C1 segment of cervical spinal cord (tissue), 14 donors: ENCODE measurements around the gene KANK4.

Source experiments
- DNase-seq, 14 donors: peaks; one replicate each; lab custom pipeline; 2025; lab: John Stamatoyannopoulos, UW

Gene KANK4

GRCh38 chr1:62337706-62338631, 18.7 kb upstream of the KANK4 start:
- peak in 2 of 14 donors; percentile 6 to 19 for DNase-seq

DNA sequence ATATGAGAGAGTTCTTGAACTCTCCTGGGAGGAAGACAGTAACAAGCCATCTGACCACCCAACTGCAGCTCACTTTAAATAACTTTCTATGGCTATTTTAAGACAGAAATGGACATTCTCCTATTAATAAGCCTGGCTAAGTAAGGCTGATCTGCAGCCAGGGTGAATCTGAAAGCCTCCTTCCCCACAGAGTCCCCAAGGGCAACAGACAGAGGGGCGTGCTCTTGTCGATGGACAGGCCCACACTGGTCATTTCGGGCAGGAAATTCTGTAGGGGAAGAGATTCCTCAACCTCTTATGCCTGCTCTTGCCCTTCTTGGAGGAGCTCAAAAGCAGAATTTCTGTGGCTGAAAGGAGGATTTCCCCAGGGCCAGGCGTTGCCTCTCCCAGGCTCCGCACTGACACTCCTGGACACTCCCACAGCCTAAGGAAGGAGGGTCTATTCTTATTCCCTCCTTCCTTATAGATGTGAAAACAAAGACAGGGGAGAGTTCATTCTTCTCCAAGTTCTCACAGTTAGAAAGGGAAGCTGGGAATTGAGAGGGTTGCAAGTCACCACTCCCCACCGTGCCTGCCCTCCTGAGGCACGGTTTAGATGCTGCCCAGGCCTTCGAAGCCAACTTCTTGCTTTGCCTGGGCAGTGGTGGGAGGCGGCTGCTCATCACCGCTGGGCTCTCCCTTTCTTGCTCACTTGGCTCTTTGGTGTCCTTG, 17.9 kb upstream of the KANK4 start:
- DNase-seq = no peak

DNA sequence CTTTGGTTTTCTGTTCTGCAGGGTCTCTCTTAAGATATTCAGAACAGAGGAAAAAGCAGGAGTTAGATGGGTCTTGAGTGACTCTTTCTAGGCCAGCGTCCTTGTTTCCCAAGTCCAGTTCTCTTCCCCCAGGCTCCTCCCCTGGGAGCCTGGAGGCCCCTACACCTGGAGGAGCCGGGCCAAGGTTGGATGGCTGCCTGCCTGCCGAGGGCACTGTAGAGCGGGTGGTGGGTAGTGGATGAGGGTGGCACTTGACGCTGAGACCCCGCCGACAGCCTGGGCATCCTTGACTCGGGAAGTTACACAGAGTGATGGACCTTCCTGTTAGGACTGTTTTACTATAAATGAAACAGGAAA, 17.4 kb upstream of the KANK4 start:
- DNase-seq = no peak

GRCh38 chr1:62335656-62336055, 16.4 kb upstream of the KANK4 start:
- no peak for DNase-seq

GRCh38 chr1:62334434-62334985, 15.3 kb upstream of the KANK4 start:
- DNase-seq = no peak

GRCh38 chr1:62333441-62333840, 14.2 kb upstream of the KANK4 start:
- DNase-seq = no peak

GRCh38 chr1:62327360-62328055, 8.3 kb upstream of the KANK4 start:
- DNase-seq = no peak

DNA sequence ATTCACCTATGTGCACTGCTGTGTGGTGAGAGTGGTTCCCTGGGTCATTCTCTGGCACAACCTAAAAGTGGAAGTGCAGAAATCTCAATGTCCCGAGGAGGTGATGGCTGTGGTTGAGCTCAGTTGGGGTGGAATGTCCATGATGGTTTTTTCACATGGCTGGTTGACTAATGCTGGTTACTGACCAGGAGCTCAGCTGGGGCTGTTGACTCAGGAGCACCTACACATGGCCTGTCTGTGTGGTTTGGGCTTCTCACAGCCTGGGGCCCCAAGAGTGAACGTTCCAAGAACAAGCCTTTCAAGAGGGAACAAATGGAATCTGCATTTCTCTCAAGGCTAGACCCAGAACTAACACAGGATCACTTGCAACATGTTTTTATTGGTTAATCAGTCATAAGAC, 6.4 kb upstream of the KANK4 start:
- no peak for DNase-seq

- no peak for DNase-seq
These were observed 5.8 kb upstream of the KANK4 start for GRCh38 chr1:62325081-62325480.

- DNase-seq = no peak
These were observed 2.2 kb upstream of the KANK4 start for GRCh38 chr1:62321446-62321845.

- peak in 1 of 14 donors; percentile 9 for DNase-seq
These were observed 896 bp downstream of the KANK4 start for GRCh38 chr1:62318320-62318755.

- DNase-seq = no peak
These were observed 2.0 kb downstream of the KANK4 start for GRCh38 chr1:62317021-62317768.

GRCh38 chr1:62316135-62316534, 3.1 kb downstream of the KANK4 start:
- DNase-seq = no peak

- no peak for DNase-seq
These were observed 3.8 kb downstream of the KANK4 start for GRCh38 chr1:62315387-62315786.

GRCh38 chr1:62314454-62315350, 4.5 kb downstream of the KANK4 start:
- DNase-seq = no peak

- no peak for DNase-seq
These were observed 6.5 kb downstream of the KANK4 start for GRCh38 chr1:62312698-62313097.

- no peak for DNase-seq
These were observed 7.7 kb downstream of the KANK4 start for GRCh38 chr1:62311473-62311943.

DNA sequence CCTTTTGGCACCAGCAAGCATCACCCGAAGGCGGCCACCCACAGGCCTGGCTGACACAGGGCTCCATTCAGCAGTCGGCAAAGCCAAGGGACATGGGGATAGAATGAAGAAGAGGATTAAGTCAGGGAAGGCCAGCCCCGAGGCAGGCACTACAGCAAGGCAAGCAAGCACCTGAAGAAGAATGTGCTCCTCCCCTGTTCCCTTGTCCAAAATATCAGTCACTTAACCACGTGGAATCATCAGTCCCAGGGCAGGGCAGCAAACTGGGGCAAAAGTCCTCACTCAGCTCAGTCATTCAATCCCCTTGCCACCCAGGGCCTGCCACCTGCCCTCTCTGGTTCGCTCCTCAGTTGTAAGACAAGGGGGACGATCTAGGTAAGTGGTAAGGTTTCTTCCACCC, 9.3 kb downstream of the KANK4 start:
- DNase-seq = no peak

DNA sequence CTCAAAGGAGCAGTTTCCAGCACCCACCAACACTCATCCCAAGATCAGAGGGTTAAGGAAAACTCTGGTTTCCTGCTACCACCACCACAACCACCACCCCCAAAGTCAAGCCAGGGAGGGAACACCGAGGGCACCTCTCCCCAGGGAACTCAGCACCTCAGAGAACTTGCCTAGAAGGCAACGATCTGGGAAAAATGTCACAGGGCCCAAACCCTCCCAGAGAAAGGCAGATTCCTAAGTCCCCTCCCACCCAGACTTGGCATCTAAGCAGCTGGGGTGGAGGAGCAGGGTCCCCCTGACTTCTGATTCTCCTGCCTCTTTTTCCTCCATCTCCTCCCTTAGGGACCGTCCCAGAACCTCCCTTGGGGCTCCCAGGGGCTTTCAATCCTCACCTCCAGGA, 10.6 kb downstream of the KANK4 start:
- DNase-seq = no peak

GRCh38 chr1:62307895-62308492, 11.2 kb downstream of the KANK4 start:
- no peak for DNase-seq
